Esophagus muscularis mucosa (tissue), 3 donors: Measurements from ENCODE around the gene ZBTB4.

ENCODE experiments used
- CTCF ChIP-seq, 3 experiments: fragments of 200-600 bp in 2 of 3; fragments of 450-650 bp in 1 of 3; sonication (generic) in 2 of 3; IDR thresholded peaks; one replicate each; pipeline ENCODE4 v1.5.1; 2017 to 2019; ENCODE audit warnings: antibody characterized with exemption in 3 of 3, mild to moderate bottlenecking in 2 of 3, moderate library complexity in 1 of 3
- EP300 ChIP-seq: sonication (generic); formaldehyde crosslinking; IDR thresholded peaks from one replicate; pipeline ENCODE4 v1.6.1; 2017; ENCODE audit warnings: antibody characterized with exemption

GRCh38 chr17:7442142-7442541 is 37.3 kb downstream of the ZBTB4 start:
- TF ChIP-seq CTCF (IDR thresholded peaks at IDR 0.05) (no peak), EP300 (no peak)
